Peyer's patch (tissue), 4 donors: Measurements from ENCODE around the gene PCNA. TPM values are rescaled to one million over a fixed set of nuclear protein-coding genes. Genes with fewer than 3 reads are reported as not detected.

Experiments
- DNase-seq, 3 donors: peaks; one replicate each; pipeline ENCODE4 v3.0.0-alpha.2; 2017 to 2019
- H3K27ac ChIP-seq, 4 donors: fragments of 200-600 bp; sonication (generic); one replicate each; pipeline ENCODE4 v1.5.1; 2016 to 2019
- H3K27me3 ChIP-seq, 2 donors: fragments of 200-600 bp; sonication (generic); one replicate each; pipeline ENCODE4 v1.5.1; 2019
- H3K36me3 ChIP-seq, 3 donors: fragments of 200-600 bp; sonication (generic); one replicate each; pipeline ENCODE4 v1.5.1; 2016 to 2019
- H3K4me1 ChIP-seq, 4 donors: fragments of 200-600 bp; sonication (generic); one replicate each; pipeline ENCODE4 v1.5.1; 2016 to 2019
- H3K4me3 ChIP-seq, 4 donors: fragments of 200-600 bp; sonication (generic); 1 replicate in 3 of 4; 2 replicates in 1 of 4; pipeline ENCODE4 v1.5.1; 2016 to 2019; ENCODE audit warnings: mild to moderate bottlenecking in 1 of 4
- H3K9me3 ChIP-seq, 4 donors: fragments of 200-600 bp; sonication (generic); one replicate each; pipeline ENCODE4 v1.5.1; 2016 to 2019; ENCODE audit warnings: mild to moderate bottlenecking in 1 of 4
- CTCF ChIP-seq, 6 experiments: fragments of 450-650 bp in 4 of 6; fragments of 200-600 bp in 2 of 6; sonication (generic) in 1 of 6; IDR thresholded peaks; one replicate each; pipeline ENCODE4 v1.5.1; 2017 to 2019; ENCODE audit warnings: antibody characterized with exemption in 6 of 6, mild to moderate bottlenecking in 3 of 6, moderate library complexity in 1 of 6
- POLR2A ChIP-seq, 2 donors: fragments of 450-650 bp; IDR thresholded peaks; one replicate each; pipeline ENCODE4 v1.5.1; 2017; ENCODE audit warnings: antibody characterized with exemption in 2 of 2, mild to moderate bottlenecking in 2 of 2, moderate library complexity in 2 of 2
- total RNA-seq, 4 donors: library from RNA; depleted of rRNA; stranded (reverse); fragments of >200 nt; gene quantifications; one replicate each; pipeline ENCODE4 v1.1.0, GENCODE V29; 2016

The PCNA gene
- total RNA-seq, 4 donors from 2014 or later = 23.3 to 103 (median 46.0) TPM

- DNase-seq = no peak
- TF ChIP-seq POLR2A (IDR thresholded peaks at IDR 0.05) = no peak
- no peak for TF ChIP-seq CTCF (IDR thresholded peaks at IDR 0.05)
- Histone ChIP-seq H3K4me1 (peaks cover 0 to 33% (median 8%) of the 10 kb centered on the region in 4 donors), H3K27me3 (no peaks in the 10 kb centered on the region), H3K36me3 (peaks cover 0 to 29% (median 0%) of the 10 kb centered on the region in 3 donors), H3K9me3 (no peaks in the 10 kb centered on the region), H3K27ac (peak overlapping the region; percentile 85 to 95 (median 92)), H3K4me3 (peak overlapping the region; percentile 67 to 89 (median 76))
Measured at GRCh38 chr20:5119143-5119434, 669 bp downstream of the PCNA start.

GRCh38 chr20:5118220-5119142, 1.3 kb downstream of the PCNA start:
- TF ChIP-seq CTCF (IDR thresholded peaks at IDR 0.05) = no peak
- TF ChIP-seq POLR2A (IDR thresholded peaks at IDR 0.05) = no peak
- Histone ChIP-seq H3K27ac (peak overlapping the region in 3 of 4 donors; percentile 85 to 92 (median 91)), H3K27me3 (no peaks in the 10 kb centered on the region), H3K9me3 (no peaks in the 10 kb centered on the region), H3K4me1 (peaks cover 0 to 36% (median 9%) of the 10 kb centered on the region in 4 donors), H3K36me3 (peaks cover 0 to 29% (median 0%) of the 10 kb centered on the region in 3 donors), H3K4me3 (peak overlapping the region; percentile 67 to 89 (median 76))
- no peak for DNase-seq

GRCh38 chr20:5116875-5117274, 2.9 kb downstream of the PCNA start:
- TF ChIP-seq POLR2A (IDR thresholded peaks at IDR 0.05) (no peak), CTCF (IDR thresholded peaks at IDR 0.05) (no peak)
- DNase-seq = no peak
- peaks cover 0 to 40% (median 13%) of the 10 kb centered on the region in 4 donors for H3K4me1 ChIP-seq

GRCh38 chr20:5114403-5114802, 5.4 kb downstream of the PCNA start:
- H3K4me3 ChIP-seq = no peak overlapping the region
- peaks cover 0 to 39% (median 0%) of the 10 kb centered on the region in 3 donors for H3K36me3 ChIP-seq
- peaks cover 0 to 37% (median 14%) of the 10 kb centered on the region in 4 donors for H3K4me1 ChIP-seq
- no peak for DNase-seq
- H3K27ac ChIP-seq = no peak overlapping the region
- TF ChIP-seq CTCF (IDR thresholded peaks at IDR 0.05) = no peak
- TF ChIP-seq POLR2A (IDR thresholded peaks at IDR 0.05) = no peak
- H3K27me3 ChIP-seq = no peaks in the 10 kb centered on the region
- no peaks in the 10 kb centered on the region for H3K9me3 ChIP-seq

More at GRCh38 chr20:5116875-5117274, 2.9 kb downstream of the PCNA start:
- no peak overlapping the region for H3K27ac ChIP-seq
- no peak overlapping the region for H3K4me3 ChIP-seq
- no peaks in the 10 kb centered on the region for H3K27me3 ChIP-seq
- H3K36me3 ChIP-seq = peaks cover 0 to 29% (median 0%) of the 10 kb centered on the region in 3 donors
- no peaks in the 10 kb centered on the region for H3K9me3 ChIP-seq

GRCh38 chr20:5113615-5113986, 6.2 kb downstream of the PCNA start:
- peaks cover 0 to 36% (median 10%) of the 10 kb centered on the region in 4 donors for H3K4me1 ChIP-seq
- TF ChIP-seq POLR2A (IDR thresholded peaks at IDR 0.05) (no peak), CTCF (IDR thresholded peaks at IDR 0.05) (no peak)
- no peaks in the 10 kb centered on the region for H3K27me3 ChIP-seq
- H3K36me3 ChIP-seq = peaks cover 0 to 47% (median 0%) of the 10 kb centered on the region in 3 donors
- H3K4me3 ChIP-seq = peak overlapping the region; percentile 71 to 84 (median 78)
- peak overlapping the region; percentile 93 to 98 (median 98) for H3K27ac ChIP-seq
- H3K9me3 ChIP-seq = no peaks in the 10 kb centered on the region
- no peak for DNase-seq
